ENCODE data around the gene PXK.

DNA sequence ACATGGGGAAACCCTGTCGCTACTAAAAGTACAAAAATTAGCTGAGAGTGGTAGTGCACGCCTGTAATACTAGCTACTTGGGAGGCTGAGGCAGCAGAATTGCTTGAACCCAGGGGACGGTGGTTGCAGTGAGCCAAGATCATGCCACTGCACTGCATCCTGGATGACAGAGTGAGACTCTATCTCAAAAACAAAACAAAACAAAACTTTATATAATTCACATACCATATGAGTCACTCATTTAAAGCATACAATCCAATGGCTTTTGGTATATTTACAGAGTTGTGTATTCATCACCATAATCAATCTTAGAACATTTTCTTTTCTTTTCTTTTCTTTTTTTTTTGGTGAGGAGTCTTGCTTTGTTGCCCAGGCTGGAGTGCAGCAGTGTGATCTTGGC is 8.7 kb downstream of the PXK start:
- TF ChIP-seq POLR2A (IDR thresholded peaks at IDR 0.05; ENCODE audit: low read depth) = no peak
- TF ChIP-seq, protein P1, sequence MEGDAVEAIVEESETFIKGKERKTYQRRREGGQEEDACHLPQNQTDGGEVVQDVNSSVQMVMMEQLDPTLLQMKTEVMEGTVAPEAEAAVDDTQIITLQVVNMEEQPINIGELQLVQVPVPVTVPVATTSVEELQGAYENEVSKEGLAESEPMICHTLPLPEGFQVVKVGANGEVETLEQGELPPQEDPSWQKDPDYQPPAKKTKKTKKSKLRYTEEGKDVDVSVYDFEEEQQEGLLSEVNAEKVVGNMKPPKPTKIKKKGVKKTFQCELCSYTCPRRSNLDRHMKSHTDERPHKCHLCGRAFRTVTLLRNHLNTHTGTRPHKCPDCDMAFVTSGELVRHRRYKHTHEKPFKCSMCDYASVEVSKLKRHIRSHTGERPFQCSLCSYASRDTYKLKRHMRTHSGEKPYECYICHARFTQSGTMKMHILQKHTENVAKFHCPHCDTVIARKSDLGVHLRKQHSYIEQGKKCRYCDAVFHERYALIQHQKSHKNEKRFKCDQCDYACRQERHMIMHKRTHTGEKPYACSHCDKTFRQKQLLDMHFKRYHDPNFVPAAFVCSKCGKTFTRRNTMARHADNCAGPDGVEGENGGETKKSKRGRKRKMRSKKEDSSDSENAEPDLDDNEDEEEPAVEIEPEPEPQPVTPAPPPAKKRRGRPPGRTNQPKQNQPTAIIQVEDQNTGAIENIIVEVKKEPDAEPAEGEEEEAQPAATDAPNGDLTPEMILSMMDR (IDR thresholded peaks at IDR 0.05) = no peak
